Breast epithelium (tissue), 3 donors: ENCODE measurements around the gene SERINC4.

Experiments
- POLR2A ChIP-seq: fragments of 450-650 bp; IDR thresholded peaks from one replicate; pipeline ENCODE4 v1.6.1; 2016; ENCODE audit warnings: antibody characterized with exemption, mild to moderate bottlenecking, moderate library complexity
- TF ChIP-seq, protein P1 (sequence below), 3 donors: fragments of 450-650 bp; IDR thresholded peaks; one replicate each; pipeline ENCODE4 v1.5.1; 2016 to 2017; ENCODE audit warnings: antibody characterized with exemption in 3 of 3, mild to moderate bottlenecking in 3 of 3, moderate library complexity in 3 of 3

DNA sequence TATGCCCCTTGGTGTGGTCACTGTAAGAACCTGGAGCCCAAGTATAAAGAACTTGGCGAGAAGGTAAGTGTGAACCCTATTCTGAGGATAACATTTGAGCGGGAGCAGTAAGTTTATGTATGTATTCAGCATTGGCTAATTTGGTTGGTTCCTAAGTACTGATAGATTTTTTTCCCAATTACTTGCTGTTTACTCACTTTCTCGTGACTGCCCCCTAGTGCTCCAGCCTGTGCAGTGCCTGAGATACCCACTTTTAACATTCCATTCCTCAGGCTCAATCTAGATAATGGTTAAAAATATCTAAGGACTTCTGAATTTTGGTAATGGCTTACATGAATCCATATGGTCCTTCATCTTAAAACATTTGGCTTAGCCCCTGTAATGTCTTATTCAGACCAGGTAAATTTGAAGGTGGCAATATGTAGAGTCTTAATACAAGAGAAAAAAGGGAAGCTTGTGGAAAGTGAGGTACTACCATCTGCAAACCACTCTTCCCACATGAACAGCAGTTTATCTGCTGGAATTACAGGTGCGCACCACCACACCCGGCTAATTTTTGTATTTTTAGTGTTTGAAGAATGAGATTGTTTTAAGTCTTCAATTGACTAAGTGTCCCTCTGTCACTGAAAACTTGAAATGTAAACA lies 30.3 kb downstream of the SERINC4 start:
- TF ChIP-seq, protein P1, sequence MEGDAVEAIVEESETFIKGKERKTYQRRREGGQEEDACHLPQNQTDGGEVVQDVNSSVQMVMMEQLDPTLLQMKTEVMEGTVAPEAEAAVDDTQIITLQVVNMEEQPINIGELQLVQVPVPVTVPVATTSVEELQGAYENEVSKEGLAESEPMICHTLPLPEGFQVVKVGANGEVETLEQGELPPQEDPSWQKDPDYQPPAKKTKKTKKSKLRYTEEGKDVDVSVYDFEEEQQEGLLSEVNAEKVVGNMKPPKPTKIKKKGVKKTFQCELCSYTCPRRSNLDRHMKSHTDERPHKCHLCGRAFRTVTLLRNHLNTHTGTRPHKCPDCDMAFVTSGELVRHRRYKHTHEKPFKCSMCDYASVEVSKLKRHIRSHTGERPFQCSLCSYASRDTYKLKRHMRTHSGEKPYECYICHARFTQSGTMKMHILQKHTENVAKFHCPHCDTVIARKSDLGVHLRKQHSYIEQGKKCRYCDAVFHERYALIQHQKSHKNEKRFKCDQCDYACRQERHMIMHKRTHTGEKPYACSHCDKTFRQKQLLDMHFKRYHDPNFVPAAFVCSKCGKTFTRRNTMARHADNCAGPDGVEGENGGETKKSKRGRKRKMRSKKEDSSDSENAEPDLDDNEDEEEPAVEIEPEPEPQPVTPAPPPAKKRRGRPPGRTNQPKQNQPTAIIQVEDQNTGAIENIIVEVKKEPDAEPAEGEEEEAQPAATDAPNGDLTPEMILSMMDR (IDR thresholded peaks at IDR 0.05), result peak; percentile 52 to 60 (median 53)
- TF ChIP-seq POLR2A, result no peak
